Chondrocyte (in vitro differentiated cells): ENCODE data around the gene MYO1A. TPM values are rescaled to one million over a fixed set of nuclear protein-coding genes. Genes with fewer than 3 reads are reported as not detected.

Experiments used
- DNase-seq: peaks from one replicate; pipeline ENCODE4 v3.0.0; 2021; ENCODE audit warnings: mixed read lengths, low spot score
- H3K27ac Mint-ChIP-seq: one replicate; pipeline ENCODE4 v1.8.0; 2021; ENCODE audit warnings: mild to moderate bottlenecking, moderate library complexity, mixed read lengths; ENCODE audit not compliant: unreplicated experiment
- H3K27me3 Mint-ChIP-seq: 2 replicates; pipeline ENCODE4 v1.8.0; 2021; ENCODE audit warnings: low read depth, mixed read lengths
- H3K36me3 Mint-ChIP-seq: 2 replicates; pipeline ENCODE4 v1.8.0; 2021; ENCODE audit warnings: low read depth, mixed read lengths
- H3K4me1 Mint-ChIP-seq: 2 replicates; pipeline ENCODE4 v1.8.0; 2021; ENCODE audit warnings: low read depth, mild to moderate bottlenecking, mixed read lengths
- H3K4me3 Mint-ChIP-seq: one replicate; pipeline ENCODE4 v1.8.0; 2021; ENCODE audit warnings: mild to moderate bottlenecking, moderate library complexity, mixed read lengths; ENCODE audit not compliant: unreplicated experiment
- H3K9me3 Mint-ChIP-seq: 2 replicates; pipeline ENCODE4 v1.8.0; 2021; ENCODE audit warnings: low read depth, mixed read lengths
- CTCF ChIP-seq: fragments of 200-600 bp; sonication (generic); IDR thresholded peaks from 2 replicates; pipeline ENCODE4 v1.5.0; 2021; ENCODE audit warnings: antibody characterized with exemption, mild to moderate bottlenecking, moderate library complexity
- total RNA-seq: library from RNA; stranded (reverse); gene quantifications from 3 replicates; pipeline ENCODE4 v1.2.1, GENCODE V29; 2021

The MYO1A gene
- total RNA-seq, 1 donor from 2014 or later: not detected

- Mint-ChIP-seq H3K36me3 (peaks cover 4% of the 10 kb centered on the region), H3K9me3 (no peaks in the 10 kb centered on the region), H3K27me3 (no peaks in the 10 kb centered on the region), H3K4me1 (peaks cover 19% of the 10 kb centered on the region), H3K4me3 (no peak overlapping the region), H3K27ac (peak overlapping the region; percentile 69)
- no peak for DNase-seq
- no peak for TF ChIP-seq CTCF
These were observed 22.7 kb upstream of the MYO1A start for GRCh38 chr12:57072661-57073060.

GRCh38 chr12:57069523-57069922 lies 19.6 kb upstream of the MYO1A start:
- TF ChIP-seq CTCF: peak; percentile 95
- Mint-ChIP-seq H3K27me3 (no peaks in the 10 kb centered on the region), H3K4me1 (peaks cover 14% of the 10 kb centered on the region), H3K9me3 (no peaks in the 10 kb centered on the region), H3K27ac (peak overlapping the region; percentile 88), H3K4me3 (no peak overlapping the region), H3K36me3 (peaks cover 4% of the 10 kb centered on the region)
- DNase-seq: no peak

GRCh38 chr12:57066245-57066644 lies 16.3 kb upstream of the MYO1A start:
- no peak for DNase-seq
- Mint-ChIP-seq H3K4me3 (no peak overlapping the region), H3K36me3 (peaks cover 2% of the 10 kb centered on the region), H3K27me3 (no peaks in the 10 kb centered on the region), H3K4me1 (peaks cover 10% of the 10 kb centered on the region), H3K27ac (no peak overlapping the region), H3K9me3 (no peaks in the 10 kb centered on the region)
- no peak for TF ChIP-seq CTCF

GRCh38 chr12:57063991-57064685 lies 14.2 kb upstream of the MYO1A start:
- Mint-ChIP-seq H3K4me3 (no peak overlapping the region), H3K9me3 (no peaks in the 10 kb centered on the region), H3K36me3 (peaks cover 2% of the 10 kb centered on the region), H3K27ac (no peak overlapping the region), H3K27me3 (no peaks in the 10 kb centered on the region), H3K4me1 (peaks cover 2% of the 10 kb centered on the region)
- no peak for TF ChIP-seq CTCF
- no peak for DNase-seq

GRCh38 chr12:57058454-57058853 lies 8.5 kb upstream of the MYO1A start:
- no peaks in the 10 kb centered on the region for H3K27me3 Mint-ChIP-seq
- no peak for TF ChIP-seq CTCF
- DNase-seq: no peak
- H3K27ac Mint-ChIP-seq: no peak overlapping the region
- peaks cover 4% of the 10 kb centered on the region for H3K9me3 Mint-ChIP-seq
- H3K36me3 Mint-ChIP-seq: peaks cover 11% of the 10 kb centered on the region
- H3K4me1 Mint-ChIP-seq: no peaks in the 10 kb centered on the region
- no peak overlapping the region for H3K4me3 Mint-ChIP-seq
